GM21723 (cell line): Measurements from ENCODE around the gene PTGR3.

ENCODE experiments used
- ATAC-seq: cut with Tn5 transposase; IDR thresholded peaks from one replicate; pipeline ENCODE4 v1.9.1; 2021; ENCODE audit warnings: mild to moderate bottlenecking, moderate library complexity; ENCODE audit not compliant: unreplicated experiment

PTGR3 gene

GRCh38 chr18:75170916-75171315 is 38.0 kb downstream of the PTGR3 start:
- ATAC-seq = no peak

DNA sequence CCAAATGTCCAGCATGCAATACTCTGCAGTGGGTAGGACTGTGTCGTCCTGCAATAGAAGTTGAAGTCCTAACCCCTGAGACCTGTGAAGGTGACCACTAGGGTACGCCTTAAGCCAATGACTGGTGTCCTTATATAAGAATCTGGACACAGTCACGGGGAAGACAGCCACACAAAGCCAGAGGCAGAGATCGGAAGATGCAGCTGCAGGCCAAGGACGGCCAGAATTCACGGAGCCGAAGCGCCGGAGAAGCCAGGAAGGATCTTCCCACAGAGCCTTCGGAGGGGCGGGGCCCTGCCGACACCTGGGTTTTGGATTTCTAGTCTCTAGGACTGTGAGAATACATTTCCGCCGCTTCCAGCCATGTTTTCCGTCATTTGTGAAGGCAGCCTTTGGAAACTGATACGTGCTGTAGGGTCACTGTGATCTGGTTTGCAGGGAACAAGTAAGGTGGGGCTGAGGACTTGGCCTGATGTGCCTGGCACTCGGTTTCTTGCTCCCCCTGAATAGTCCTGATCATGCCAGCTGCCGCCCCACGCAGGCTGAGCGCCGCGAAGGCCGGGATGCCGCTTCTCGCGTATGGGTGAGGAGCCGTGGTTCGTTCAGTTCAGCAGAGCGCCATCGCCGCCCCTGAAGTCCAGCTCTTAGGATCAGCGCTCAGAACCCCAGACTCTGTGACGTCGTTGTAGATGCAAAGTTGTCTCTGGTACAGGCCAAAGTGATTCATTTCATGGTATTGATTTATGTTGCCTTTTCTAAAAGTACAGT is 38.7 kb downstream of the PTGR3 start:
- no peak for ATAC-seq

GRCh38 chr18:75169411-75169810 is 39.5 kb downstream of the PTGR3 start:
- no peak for ATAC-seq

DNA sequence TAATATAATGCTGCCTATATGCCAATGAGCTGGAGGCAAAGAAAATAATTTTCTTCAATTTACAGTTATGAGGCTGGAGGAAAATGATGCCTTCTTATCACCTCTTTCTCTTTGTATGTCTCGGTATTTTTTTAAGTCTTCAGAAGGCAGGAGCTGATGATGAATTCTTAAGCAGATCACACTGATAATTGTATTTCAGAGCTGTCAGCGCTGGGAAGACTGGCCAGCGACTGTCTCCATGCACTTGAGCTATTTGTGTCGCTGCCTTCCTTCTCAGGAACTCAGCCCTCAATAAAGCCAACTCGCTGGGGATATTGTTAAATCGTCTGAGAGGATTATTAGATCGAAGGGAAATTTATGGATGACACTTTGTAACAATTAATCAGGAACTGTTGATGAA is 40.3 kb downstream of the PTGR3 start:
- no peak for ATAC-seq

GRCh38 chr18:75167759-75168618 is 41.0 kb downstream of the PTGR3 start:
- ATAC-seq = no peak

- no peak for ATAC-seq
These were observed 41.8 kb downstream of the PTGR3 start for GRCh38 chr18:75167137-75167536.

GRCh38 chr18:75165926-75166325 is 43.0 kb downstream of the PTGR3 start:
- no peak for ATAC-seq

DNA sequence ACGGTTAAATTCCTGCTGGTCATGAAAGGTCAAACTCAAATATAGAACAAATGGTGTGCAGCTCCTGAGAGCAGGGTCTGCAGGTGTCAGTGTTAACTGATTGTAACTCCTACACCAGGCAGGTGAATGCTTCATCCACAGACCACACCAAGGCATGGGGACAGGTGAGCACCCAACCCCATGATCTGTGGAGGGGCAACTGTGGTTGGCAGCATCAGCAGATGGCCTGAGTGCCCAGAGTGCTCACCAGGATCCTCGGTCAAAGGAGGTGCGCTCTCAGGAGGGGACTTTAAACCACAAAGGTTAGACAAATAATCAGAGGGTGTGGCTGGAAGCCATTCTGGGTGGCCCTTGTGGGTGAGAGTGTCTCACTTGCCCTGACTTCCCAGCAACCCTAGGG is 44.5 kb downstream of the PTGR3 start:
- ATAC-seq = no peak

GRCh38 chr18:75163736-75164135 is 45.2 kb downstream of the PTGR3 start:
- no peak for ATAC-seq

DNA sequence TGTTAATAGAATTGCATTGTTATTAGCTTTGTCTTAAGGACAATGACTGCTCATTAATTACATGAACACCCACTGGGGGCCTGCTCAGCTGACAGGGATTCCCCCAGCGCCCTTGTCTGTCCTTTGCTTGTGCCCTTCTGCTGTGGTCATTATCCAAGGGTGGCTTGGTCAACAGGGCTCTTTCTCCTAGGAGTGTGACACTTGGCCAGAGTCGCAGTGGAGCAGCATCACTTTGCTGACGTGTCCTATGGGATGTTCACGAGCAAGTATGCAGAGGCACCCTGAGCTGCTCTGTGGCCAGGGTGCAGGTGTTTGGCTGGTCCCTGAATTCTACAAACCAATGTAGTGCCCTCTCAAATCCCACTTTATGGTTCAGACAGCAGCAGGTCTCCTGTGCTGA is 46.0 kb downstream of the PTGR3 start:
- ATAC-seq = no peak

- no peak for ATAC-seq
These were observed 46.5 kb downstream of the PTGR3 start for GRCh38 chr18:75162467-75162866.

- ATAC-seq = peak; percentile 68
These were observed 47.5 kb downstream of the PTGR3 start for GRCh38 chr18:75161256-75162028.

- ATAC-seq = no peak
These were observed 48.6 kb downstream of the PTGR3 start for GRCh38 chr18:75160364-75160763.

- ATAC-seq = no peak
These were observed 49.1 kb downstream of the PTGR3 start for GRCh38 chr18:75159646-75160356.

DNA sequence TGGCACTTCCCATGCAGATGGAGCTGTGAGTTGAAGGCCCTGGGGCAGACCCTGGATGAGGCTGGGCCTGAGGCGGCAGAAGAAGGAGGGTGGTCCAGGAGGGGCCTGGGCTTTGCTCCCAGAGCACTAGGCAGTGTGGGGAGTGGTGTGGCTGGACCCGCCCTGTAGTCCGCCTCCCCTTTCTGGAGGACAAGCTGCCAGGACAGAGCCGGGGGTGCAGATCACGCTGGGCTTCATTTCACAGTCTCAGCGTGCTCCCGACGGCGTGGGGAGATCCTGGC is 49.8 kb downstream of the PTGR3 start:
- no peak for ATAC-seq
